ENCODE data around the gene NEK8.
"Not testable (repeated sequence)": the region's sequence is repeated elsewhere in the genome, so short reads cannot be mapped to it uniquely, and the experiment has no call there.

Gene NEK8

GRCh38 chr17:28724500-28725165 lies 4.0 kb upstream of the NEK8 start:
- in situ Hi-C loops (cut with MboI; ENCODE audit: low sequenced_read_pairs): no loop called here

GRCh38 chr17:28725166-28725659 lies 3.4 kb upstream of the NEK8 start:
- in situ Hi-C loops (cut with MboI; ENCODE audit: low sequenced_read_pairs): no loop called here

GRCh38 chr17:28725660-28726225 lies 2.8 kb upstream of the NEK8 start:
- in situ Hi-C loops (cut with MboI; ENCODE audit: low sequenced_read_pairs): no loop called here

GRCh38 chr17:28726226-28726626 lies 2.4 kb upstream of the NEK8 start, which contains the start of gene TLCD1:
TSS of gene TLCD1 (minus strand) at chr17:28726233. CDS start at chr17:28726097, 136 bp downstream.
- in situ Hi-C loops (cut with MboI; ENCODE audit: low sequenced_read_pairs): no loop called here

GRCh38 chr17:28726627-28727491 lies 1.7 kb upstream of the NEK8 start:
- in situ Hi-C loops (cut with MboI; ENCODE audit: low sequenced_read_pairs): no loop called here

- in situ Hi-C loops (cut with MboI; ENCODE audit: low sequenced_read_pairs): no loop called here
These were observed 1.4 kb downstream of the NEK8 start for GRCh38 chr17:28729950-28730330.

GRCh38 chr17:28733346-28733745 lies 4.8 kb downstream of the NEK8 start:
- in situ Hi-C loops (cut with MboI; ENCODE audit: low sequenced_read_pairs): no loop called here

GRCh38 chr17:28734712-28735241 lies 6.2 kb downstream of the NEK8 start:
- in situ Hi-C loops (cut with MboI; ENCODE audit: low sequenced_read_pairs): no loop called here

GRCh38 chr17:28735242-28735722 lies 6.7 kb downstream of the NEK8 start:
- in situ Hi-C loops (cut with MboI; ENCODE audit: low sequenced_read_pairs): no loop called here

GRCh38 chr17:28735913-28736769 lies 7.6 kb downstream of the NEK8 start:
- in situ Hi-C loops (cut with MboI; ENCODE audit: low sequenced_read_pairs): not testable (repeated sequence)

- in situ Hi-C loops (cut with MboI; ENCODE audit: low sequenced_read_pairs): no loop called here
These were observed 8.7 kb downstream of the NEK8 start for GRCh38 chr17:28737316-28737715.

GRCh38 chr17:28737770-28738679 lies 9.4 kb downstream of the NEK8 start:
- in situ Hi-C loops (cut with MboI; ENCODE audit: low sequenced_read_pairs): no loop called here

GRCh38 chr17:28738680-28739384 lies 10.2 kb downstream of the NEK8 start:
- in situ Hi-C loops (cut with MboI; ENCODE audit: low sequenced_read_pairs): no loop called here

- in situ Hi-C loops (cut with MboI; ENCODE audit: low sequenced_read_pairs): no loop called here
These were observed 12.1 kb downstream of the NEK8 start for GRCh38 chr17:28740406-28741357.

GRCh38 chr17:28741358-28742349 lies 13.1 kb downstream of the NEK8 start:
- in situ Hi-C loops (cut with MboI; ENCODE audit: low sequenced_read_pairs): no loop called here
